VCaP (cell line): ENCODE measurements around the gene CYSTM1.

Source experiments
- H3K27ac ChIP-seq: fragments of 450-650 bp; 2 replicates; pipeline ENCODE4 v1.5.1; 2017
- CTCF ChIP-seq: fragments of 450-650 bp; conservative IDR thresholded peaks from 2 replicates; pipeline ENCODE4 v1.5.1; 2017; ENCODE audit warnings: mild to moderate bottlenecking, moderate library complexity

The CYSTM1 gene

GRCh38 chr5:140169410-140169809 is 5.6 kb upstream of the CYSTM1 start:
- TF ChIP-seq CTCF = peak; percentile 14; the same call in 1 of the 2 replicates
- H3K27ac ChIP-seq = no peak overlapping the region

- no peak for TF ChIP-seq CTCF
- no peak overlapping the region for H3K27ac ChIP-seq
Measured at GRCh38 chr5:140172483-140172882, 2.5 kb upstream of the CYSTM1 start.

GRCh38 chr5:140174014-140174413 is 974 bp upstream of the CYSTM1 start:
- TF ChIP-seq CTCF = no peak

DNA sequence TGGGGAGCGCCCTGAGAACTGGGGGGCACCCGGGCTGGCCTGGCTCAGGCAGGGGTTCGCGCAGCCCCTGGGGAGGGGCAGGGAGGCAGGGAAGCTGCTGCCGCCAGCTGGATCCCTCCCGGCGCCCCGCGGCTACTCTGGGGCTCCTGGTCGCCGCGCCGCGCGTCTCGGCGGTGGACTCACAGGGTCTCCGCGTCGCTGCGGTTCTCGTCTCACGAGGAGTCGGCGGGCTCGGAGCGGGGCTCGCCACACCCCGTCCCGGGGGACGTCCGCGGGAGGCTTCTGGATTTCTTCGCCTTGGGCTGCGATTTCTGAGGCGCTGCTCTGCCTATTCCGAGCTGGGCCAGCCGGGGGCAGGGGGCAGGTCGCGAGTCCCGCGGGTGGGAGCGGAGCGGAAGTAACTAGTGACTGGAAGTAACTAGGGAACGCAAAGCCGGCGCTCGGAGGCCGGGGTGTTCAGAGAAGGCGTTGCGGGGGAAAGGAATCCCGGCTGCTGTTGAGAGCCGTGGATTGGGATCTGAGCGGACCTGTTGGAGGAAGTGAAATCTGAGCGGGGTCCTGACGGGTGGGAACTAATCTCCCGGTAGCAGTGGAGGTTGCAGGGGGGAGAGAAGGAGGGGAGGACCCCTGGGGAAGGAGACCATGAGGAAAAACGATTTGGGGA is 511 bp downstream of the CYSTM1 start:
- TF ChIP-seq CTCF = peak; percentile 31; the same call in 1 of the 2 replicates
- peak overlapping the region; percentile 86 for H3K27ac ChIP-seq

More at GRCh38 chr5:140174014-140174413, 974 bp upstream of the CYSTM1 start:
- peak overlapping the region; percentile 86 for H3K27ac ChIP-seq

- no peak for TF ChIP-seq CTCF
- H3K27ac ChIP-seq = peak overlapping the region; percentile 86
Measured at GRCh38 chr5:140176031-140176387, 1.0 kb downstream of the CYSTM1 start.

GRCh38 chr5:140178086-140178410 is 3.1 kb downstream of the CYSTM1 start:
- H3K27ac ChIP-seq = no peak overlapping the region
- TF ChIP-seq CTCF = no peak

DNA sequence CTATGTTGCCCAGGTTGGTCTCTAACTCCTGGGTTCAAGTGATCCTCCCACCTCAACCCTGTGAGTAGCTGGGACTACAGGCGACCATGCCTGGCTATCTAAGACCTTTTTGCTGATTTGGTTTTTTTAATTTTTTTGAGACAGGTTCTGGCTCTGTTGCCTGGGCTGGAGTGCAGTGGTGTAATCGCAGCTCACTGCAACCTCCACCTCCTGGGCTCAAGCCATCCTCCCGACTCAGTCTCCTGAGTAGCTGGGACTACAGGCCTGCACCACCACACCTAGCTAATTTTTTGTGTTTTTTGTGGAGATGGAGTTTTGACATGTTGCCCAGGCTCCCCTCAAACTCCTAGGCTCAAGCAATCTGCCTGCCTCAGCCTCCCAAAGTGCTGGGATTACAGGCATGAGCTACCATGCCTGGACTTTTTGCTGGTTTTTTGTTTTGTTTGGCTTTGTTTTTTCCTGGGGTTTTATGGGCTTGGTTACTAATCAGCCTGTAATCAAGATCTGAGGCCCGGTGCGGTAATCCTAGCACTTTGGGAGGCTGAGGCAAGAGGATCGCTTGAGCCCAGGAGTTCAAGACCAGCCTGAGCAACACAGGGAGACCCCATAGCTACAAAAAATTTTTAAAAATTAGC is 3.6 kb downstream of the CYSTM1 start:
- no peak for TF ChIP-seq CTCF
- no peak overlapping the region for H3K27ac ChIP-seq
